Measurements from ENCODE around the gene CMTM8. TPM values are rescaled to one million over a fixed set of nuclear protein-coding genes. Genes with fewer than 3 reads are reported as not detected.
"Not testable (repeated sequence)": the region's sequence is repeated elsewhere in the genome, so short reads cannot be mapped to it uniquely, and the experiment has no call there.

CMTM8 gene
- total RNA-seq, 1 experiment from 2014 or later: 6.6 TPM

DNA sequence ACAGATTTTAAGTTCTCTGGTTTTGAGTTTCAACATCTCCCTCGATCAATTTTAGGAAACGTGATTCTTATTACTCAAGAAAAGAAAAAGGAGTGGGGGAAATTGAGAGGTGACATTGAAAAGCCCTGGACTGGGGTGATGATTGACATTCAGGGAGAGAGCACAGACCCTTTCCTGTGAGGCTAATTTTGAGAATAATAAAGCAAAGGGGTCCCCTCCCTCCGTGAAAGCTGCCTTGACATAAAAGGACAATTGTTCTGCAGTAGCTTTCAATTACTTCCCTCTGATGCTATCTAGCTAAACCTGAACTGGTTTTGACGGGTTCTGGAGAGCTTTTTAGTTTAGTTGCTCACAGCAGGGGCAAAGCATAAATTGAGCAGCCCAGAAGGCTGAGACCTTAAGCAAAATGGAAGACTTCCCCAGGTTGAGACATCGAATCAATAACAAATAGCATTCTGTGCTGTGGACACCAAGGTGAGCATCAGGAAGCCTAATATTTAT is 14.4 kb upstream of the CMTM8 start:
- no peak for DNase-seq (ENCODE audit: low spot score)
- in situ Hi-C loops (cut with HindIII; ENCODE audit: low sequenced_read_pairs): no loop called here

- DNase-seq (ENCODE audit: low spot score): no peak
- in situ Hi-C loops (cut with HindIII; ENCODE audit: low sequenced_read_pairs): no loop called here
Observed at GRCh38 chr3:32226875-32227500, 11.5 kb upstream of the CMTM8 start.

- in situ Hi-C loops (cut with HindIII; ENCODE audit: low sequenced_read_pairs); DNase-seq (ENCODE audit: low spot score): not testable (repeated sequence)
Observed at GRCh38 chr3:32228743-32229142, 9.7 kb upstream of the CMTM8 start.

- in situ Hi-C loops (cut with HindIII; ENCODE audit: low sequenced_read_pairs): no loop called here
Observed at GRCh38 chr3:32229565-32229964, 8.9 kb upstream of the CMTM8 start.

GRCh38 chr3:32236377-32236776 is 2.1 kb upstream of the CMTM8 start:
- in situ Hi-C loops (cut with HindIII; ENCODE audit: low sequenced_read_pairs): no loop called here
- DNase-seq (ENCODE audit: low spot score): no peak

More at GRCh38 chr3:32229565-32229964, 8.9 kb upstream of the CMTM8 start:
- DNase-seq (ENCODE audit: low spot score): no peak

- in situ Hi-C loops (cut with HindIII; ENCODE audit: low sequenced_read_pairs): no loop called here
- no peak for DNase-seq (ENCODE audit: low spot score)
Observed at GRCh38 chr3:32237670-32238452, 619 bp upstream of the CMTM8 start.

GRCh38 chr3:32239307-32240158 is 1.1 kb downstream of the CMTM8 start:
- in situ Hi-C loops (cut with HindIII; ENCODE audit: low sequenced_read_pairs): no loop called here
- DNase-seq (ENCODE audit: low spot score): peak; percentile 19

DNA sequence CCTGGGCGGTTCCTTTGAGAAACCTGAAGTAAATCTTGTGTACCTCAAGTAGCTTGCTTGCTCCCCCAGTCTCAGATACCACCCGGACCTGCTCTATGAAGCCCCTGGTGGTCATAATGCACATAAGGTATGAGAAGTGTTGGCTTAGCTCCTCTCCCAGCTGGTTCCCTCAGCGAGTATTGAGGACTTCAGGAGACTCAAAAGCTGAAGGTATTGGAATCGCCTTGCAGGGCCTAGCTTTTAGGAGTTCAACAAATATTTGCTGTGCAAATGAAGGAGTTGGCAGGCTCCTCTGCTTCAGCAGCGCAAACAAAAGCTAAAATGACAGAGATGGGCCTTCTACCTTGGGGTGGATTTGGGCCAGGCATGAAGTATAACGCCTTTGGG is 1.7 kb downstream of the CMTM8 start:
- in situ Hi-C loops (cut with HindIII; ENCODE audit: low sequenced_read_pairs): no loop called here
- DNase-seq (ENCODE audit: low spot score): peak; percentile 18

- DNase-seq (ENCODE audit: low spot score): no peak
- in situ Hi-C loops (cut with HindIII; ENCODE audit: low sequenced_read_pairs): no loop called here
Observed at GRCh38 chr3:32241100-32241499, 2.6 kb downstream of the CMTM8 start.

DNA sequence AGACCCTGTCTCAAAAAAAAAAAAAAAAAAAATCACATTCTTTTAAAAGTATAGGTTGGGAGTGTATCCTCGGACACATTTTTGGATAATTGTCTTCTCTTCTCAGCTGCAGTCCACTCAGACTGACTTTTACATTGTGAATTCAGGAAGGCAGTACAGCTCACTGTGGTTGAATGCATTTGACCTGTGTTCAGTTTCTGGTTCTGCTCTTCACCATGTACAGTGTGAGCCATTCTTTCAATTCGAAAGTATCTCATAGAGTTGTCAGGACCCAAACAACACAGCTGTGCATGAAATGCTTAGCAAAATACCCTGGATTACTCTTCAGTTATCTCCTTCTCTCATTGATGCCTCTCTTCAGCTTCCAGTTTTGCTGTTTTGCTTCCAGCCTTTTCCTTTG is 5.0 kb downstream of the CMTM8 start:
- in situ Hi-C loops (cut with HindIII; ENCODE audit: low sequenced_read_pairs): no loop called here
- no peak for DNase-seq (ENCODE audit: low spot score)

- no peak for DNase-seq (ENCODE audit: low spot score)
- in situ Hi-C loops (cut with HindIII; ENCODE audit: low sequenced_read_pairs): no loop called here
Observed at GRCh38 chr3:32245200-32245599, 6.7 kb downstream of the CMTM8 start.

DNA sequence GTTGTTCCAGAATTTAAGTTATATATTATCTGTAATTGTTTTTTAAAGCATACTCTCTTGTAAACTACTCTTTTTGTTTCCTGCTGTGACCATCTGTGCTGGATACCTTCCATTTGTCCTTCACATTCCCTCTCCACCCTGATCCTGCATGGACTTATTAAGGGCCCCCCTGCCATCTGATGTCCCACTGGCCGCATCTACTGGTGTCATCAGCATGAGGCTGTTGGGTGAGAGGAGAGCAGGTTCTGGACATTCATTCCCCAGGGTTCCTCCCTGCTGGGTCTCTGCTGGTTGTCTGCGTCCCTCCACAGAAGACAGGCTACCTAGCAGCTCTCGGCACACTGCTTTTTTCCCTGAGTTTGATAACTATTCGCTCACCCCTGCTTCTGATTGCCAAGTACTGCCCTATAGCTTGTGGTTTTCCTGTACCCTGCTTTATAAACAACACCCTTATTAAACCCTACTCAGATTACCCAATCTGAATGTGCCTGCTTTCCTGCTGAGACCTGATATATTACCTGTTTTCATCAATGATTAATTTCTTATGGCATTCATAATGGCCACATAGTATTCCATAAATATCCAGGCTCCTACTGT is 7.7 kb downstream of the CMTM8 start:
- no peak for DNase-seq (ENCODE audit: low spot score)
- in situ Hi-C loops (cut with HindIII; ENCODE audit: low sequenced_read_pairs): no loop called here

DNA sequence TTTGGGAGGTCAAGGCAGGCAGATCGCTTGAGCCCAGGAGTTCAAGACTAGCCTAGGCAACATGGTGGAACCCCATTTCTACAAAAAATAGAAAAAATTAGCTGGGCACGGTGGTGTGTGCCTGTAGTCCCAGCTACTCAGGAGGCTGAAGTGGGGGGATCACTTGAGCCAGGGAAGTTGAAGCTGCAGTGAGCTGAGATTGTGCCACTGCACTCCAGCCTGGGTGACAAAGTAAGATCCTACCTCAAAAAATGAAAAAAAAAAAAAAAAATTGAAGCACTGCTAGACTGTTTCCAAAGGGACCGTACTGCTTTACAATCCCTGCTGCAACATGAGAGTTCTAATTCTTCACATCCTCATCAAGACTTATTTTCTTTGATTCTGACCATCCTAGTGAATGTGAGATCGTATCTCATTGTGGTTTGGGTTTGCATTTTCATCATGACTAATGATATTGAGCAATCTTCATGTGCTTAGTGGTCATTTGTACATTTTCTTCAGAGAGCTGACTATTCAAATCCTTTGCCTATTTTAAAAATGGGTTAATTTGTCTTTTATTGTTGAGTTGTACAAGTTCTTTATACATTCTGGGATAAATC is 10.8 kb downstream of the CMTM8 start:
- in situ Hi-C loops (cut with HindIII; ENCODE audit: low sequenced_read_pairs): no loop called here
- DNase-seq (ENCODE audit: low spot score): no peak

- in situ Hi-C loops (cut with HindIII; ENCODE audit: low sequenced_read_pairs): no loop called here
- DNase-seq (ENCODE audit: low spot score): no peak
Observed at GRCh38 chr3:32254268-32254667, 15.8 kb downstream of the CMTM8 start.

- in situ Hi-C loops (cut with HindIII; ENCODE audit: low sequenced_read_pairs): no loop called here
- DNase-seq (ENCODE audit: low spot score): no peak
Observed at GRCh38 chr3:32255345-32255744, 16.9 kb downstream of the CMTM8 start.

DNA sequence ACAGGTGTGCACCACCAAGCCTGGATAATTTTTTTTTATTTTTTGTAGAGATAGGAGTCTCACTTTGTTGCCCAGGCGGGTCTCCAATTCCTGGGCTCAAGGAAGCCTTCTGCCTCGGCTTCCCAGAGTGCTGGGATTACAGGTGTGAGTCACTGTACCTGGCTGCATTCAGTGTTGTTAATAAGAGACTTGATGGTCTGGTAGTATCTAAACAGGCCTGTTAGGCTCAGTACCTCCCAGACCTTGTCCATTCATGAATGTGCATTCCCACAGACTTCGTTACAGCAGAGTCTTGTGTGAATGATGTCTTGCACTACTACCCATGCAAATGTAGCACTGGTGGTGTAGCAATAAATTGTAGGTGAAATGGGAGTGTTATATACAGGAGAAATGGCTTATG is 17.7 kb downstream of the CMTM8 start:
- DNase-seq (ENCODE audit: low spot score): no peak
- in situ Hi-C loops (cut with HindIII; ENCODE audit: low sequenced_read_pairs): no loop called here

DNA sequence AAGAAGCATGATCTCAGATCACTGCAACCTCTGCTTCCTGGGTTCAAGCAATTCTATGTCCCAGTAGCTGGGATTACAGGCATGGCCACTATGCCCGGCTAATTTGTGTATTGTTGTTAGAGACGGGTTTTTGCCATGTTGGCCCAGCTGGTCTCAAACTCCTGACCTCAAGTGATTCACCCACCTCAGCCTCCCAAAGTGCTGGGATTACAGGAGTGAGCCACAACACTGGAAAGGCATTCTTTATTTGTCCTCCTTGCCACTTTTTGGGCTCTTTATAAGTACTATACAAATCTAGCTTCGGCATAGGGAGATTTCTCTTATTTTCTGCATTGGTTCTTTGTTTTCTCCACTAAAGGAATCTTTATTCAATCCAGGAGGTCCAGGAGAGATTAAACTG is 18.6 kb downstream of the CMTM8 start:
- DNase-seq (ENCODE audit: low spot score): no peak
- in situ Hi-C loops (cut with HindIII; ENCODE audit: low sequenced_read_pairs): no loop called here

- no peak for DNase-seq (ENCODE audit: low spot score)
- in situ Hi-C loops (cut with HindIII; ENCODE audit: low sequenced_read_pairs): no loop called here
Observed at GRCh38 chr3:32257641-32258438, 19.4 kb downstream of the CMTM8 start.

All from G401 (cell line).